Measurements from ENCODE around the gene MEPCE.

- TF ChIP-seq EZH2 (IDR thresholded peaks at IDR 0.05; ENCODE audit: low read depth), result no peak
- TF ChIP-seq CTCF (conservative IDR thresholded peaks at IDR 0.05), result no peak
Measured at GRCh38 chr7:100393233-100393905, 36.3 kb upstream of the MEPCE start.
